ENCODE measurements around the gene ACTRT3. TPM values are rescaled to one million over a fixed set of nuclear protein-coding genes. Genes with fewer than 3 reads are reported as not detected.
"Not testable (repeated sequence)": the region's sequence is repeated elsewhere in the genome, so short reads cannot be mapped to it uniquely, and the experiment has no call there.

ACTRT3 gene
- total RNA-seq, 1 experiment from 2014 or later, result 2.5 TPM

- peak; percentile 42 for TF ChIP-seq CTCF (IDR thresholded peaks at IDR 0.05; ENCODE audit: unreplicated experiment)
- H3K9me3 Mint-ChIP-seq (ENCODE audit: low read depth, unreplicated experiment), result no peaks in the 10 kb centered on the region
- H3K36me3 Mint-ChIP-seq (ENCODE audit: insufficient read depth, unreplicated experiment), result no peaks in the 10 kb centered on the region
- peaks cover 12% of the 10 kb centered on the region for H3K4me1 Mint-ChIP-seq (ENCODE audit: low read depth, unreplicated experiment)
- no peak overlapping the region for H3K4me3 Mint-ChIP-seq (ENCODE audit: low read depth, unreplicated experiment)
- CTCF ChIA-PET, result interaction anchor here (0.5 to 2.4 kb wide), 5 partner anchors 75 to 882 kb away, joined by 3 to 10 read pairs (median 7); no protein-coding TSS in a partner anchor
- DNase-seq, result no peak
- peaks cover 14% of the 10 kb centered on the region for H3K27me3 Mint-ChIP-seq (ENCODE audit: unreplicated experiment)
- intact Hi-C loops (cut with micrococcal nuclease; ENCODE audit: unreplicated experiment), result loop anchor here (1.0 to 10.0 kb wide), 11 partner anchors 76 to 1532 kb away; no protein-coding TSS in a partner anchor
- no TSS peak for BruUV-seq (replicated peaks)
- H3K27ac Mint-ChIP-seq (ENCODE audit: unreplicated experiment), result no peak overlapping the region
Measured at GRCh38 chr3:169744366-169745054, 24.9 kb downstream of the ACTRT3 start.

GRCh38 chr3:169739067-169739466, 30.3 kb downstream of the ACTRT3 start:
- TF ChIP-seq CTCF (IDR thresholded peaks at IDR 0.05; ENCODE audit: unreplicated experiment), result no peak
- H3K4me1 Mint-ChIP-seq (ENCODE audit: low read depth, unreplicated experiment), result no peaks in the 10 kb centered on the region
- no peak for DNase-seq
- H3K27ac Mint-ChIP-seq (ENCODE audit: unreplicated experiment), result no peak overlapping the region
- no peak overlapping the region for H3K4me3 Mint-ChIP-seq (ENCODE audit: low read depth, unreplicated experiment)
- intact Hi-C loops (cut with micrococcal nuclease; ENCODE audit: unreplicated experiment), result loop anchor here (5.0 kb wide), 1 partner anchor 47 kb away; no protein-coding TSS in a partner anchor
- peaks cover 10% of the 10 kb centered on the region for H3K27me3 Mint-ChIP-seq (ENCODE audit: unreplicated experiment)
- CTCF ChIA-PET, result no interaction called here
- no TSS peak for BruUV-seq (replicated peaks)
- no peaks in the 10 kb centered on the region for H3K36me3 Mint-ChIP-seq (ENCODE audit: insufficient read depth, unreplicated experiment)
- peaks cover 12% of the 10 kb centered on the region for H3K9me3 Mint-ChIP-seq (ENCODE audit: low read depth, unreplicated experiment)

GRCh38 chr3:169731857-169732256, 37.5 kb downstream of the ACTRT3 start:
- H3K27ac Mint-ChIP-seq (ENCODE audit: unreplicated experiment); BruUV-seq (replicated peaks); intact Hi-C loops (cut with micrococcal nuclease; ENCODE audit: unreplicated experiment); H3K4me3 Mint-ChIP-seq (ENCODE audit: low read depth, unreplicated experiment); DNase-seq; H3K4me1 Mint-ChIP-seq (ENCODE audit: low read depth, unreplicated experiment); H3K36me3 Mint-ChIP-seq (ENCODE audit: insufficient read depth, unreplicated experiment): not testable (repeated sequence)
- peaks cover 21% of the 10 kb centered on the region for H3K9me3 Mint-ChIP-seq (ENCODE audit: low read depth, unreplicated experiment)
- CTCF ChIA-PET, result interaction anchor here (0.6 kb wide), 1 partner anchor 1441 kb away, joined by 6 read pairs; no protein-coding TSS in a partner anchor
- H3K27me3 Mint-ChIP-seq (ENCODE audit: unreplicated experiment), result peaks cover 42% of the 10 kb centered on the region

- DNase-seq, result no peak
- TF ChIP-seq CTCF (IDR thresholded peaks at IDR 0.05; ENCODE audit: unreplicated experiment), result no peak
- Mint-ChIP-seq H3K36me3 (ENCODE audit: insufficient read depth, unreplicated experiment) (no peaks in the 10 kb centered on the region), H3K27ac (ENCODE audit: unreplicated experiment) (no peak overlapping the region), H3K9me3 (ENCODE audit: low read depth, unreplicated experiment) (peaks cover 1% of the 10 kb centered on the region), H3K4me1 (ENCODE audit: low read depth, unreplicated experiment) (no peaks in the 10 kb centered on the region), H3K4me3 (ENCODE audit: low read depth, unreplicated experiment) (no peak overlapping the region), H3K27me3 (ENCODE audit: unreplicated experiment) (peaks cover 20% of the 10 kb centered on the region)
- BruUV-seq (replicated peaks), result no TSS peak
- CTCF ChIA-PET, result no interaction called here
- intact Hi-C loops (cut with micrococcal nuclease; ENCODE audit: unreplicated experiment), result no loop called here
Measured at GRCh38 chr3:169722724-169723123, 46.6 kb downstream of the ACTRT3 start.

- H3K4me3 Mint-ChIP-seq (ENCODE audit: low read depth, unreplicated experiment); H3K9me3 Mint-ChIP-seq (ENCODE audit: low read depth, unreplicated experiment); intact Hi-C loops (cut with micrococcal nuclease; ENCODE audit: unreplicated experiment); CTCF ChIA-PET; DNase-seq; H3K36me3 Mint-ChIP-seq (ENCODE audit: insufficient read depth, unreplicated experiment); H3K4me1 Mint-ChIP-seq (ENCODE audit: low read depth, unreplicated experiment); H3K27ac Mint-ChIP-seq (ENCODE audit: unreplicated experiment); BruUV-seq (replicated peaks): not testable (repeated sequence)
- H3K27me3 Mint-ChIP-seq (ENCODE audit: unreplicated experiment), result peaks cover 30% of the 10 kb centered on the region
Measured at GRCh38 chr3:169718415-169718814, 50.9 kb downstream of the ACTRT3 start.

Other genes starting within 250 kb of the ACTRT3 start
- gene MECOM, start 105.8 kb downstream of the ACTRT3 start, total RNA-seq (2022), result 137 and 139 TPM in 2 replicates
- gene TERC, start 4.5 kb downstream of the ACTRT3 start, total RNA-seq (2022), result 4.7 and 11.0 TPM in 2 replicates
- gene MYNN, start 3.8 kb upstream of the ACTRT3 start, total RNA-seq (2022), result 19.9 and 22.9 TPM in 2 replicates
- 0.27 TPM in 1 of 2 replicates, not detected in the other for gene LRRIQ4, start 43.3 kb upstream of the ACTRT3 start, total RNA-seq (2022)
- not detected in 2 replicates for gene LRRC34, start 43.3 kb upstream of the ACTRT3 start, total RNA-seq (2022)
- 2.8 and 3.3 TPM in 2 replicates for gene LRRC31, start 100.4 kb upstream of the ACTRT3 start, total RNA-seq (2022)
- not detected in 2 replicates for gene SAMD7, start 142.0 kb upstream of the ACTRT3 start, total RNA-seq (2022)
- 143 and 148 TPM in 2 replicates for gene SEC62, start 197.2 kb upstream of the ACTRT3 start, total RNA-seq (2022)